ENCODE data around the gene CA5A. TPM values are rescaled to one million over a fixed set of nuclear protein-coding genes. Genes with fewer than 3 reads are reported as not detected.

The CA5A gene
- total RNA-seq, 1 donor from 2014 or later = not detected

GRCh38 chr16:87855852-87856715 lies 80.2 kb downstream of the CA5A start:
- peak; percentile 52 for ATAC-seq

DNA sequence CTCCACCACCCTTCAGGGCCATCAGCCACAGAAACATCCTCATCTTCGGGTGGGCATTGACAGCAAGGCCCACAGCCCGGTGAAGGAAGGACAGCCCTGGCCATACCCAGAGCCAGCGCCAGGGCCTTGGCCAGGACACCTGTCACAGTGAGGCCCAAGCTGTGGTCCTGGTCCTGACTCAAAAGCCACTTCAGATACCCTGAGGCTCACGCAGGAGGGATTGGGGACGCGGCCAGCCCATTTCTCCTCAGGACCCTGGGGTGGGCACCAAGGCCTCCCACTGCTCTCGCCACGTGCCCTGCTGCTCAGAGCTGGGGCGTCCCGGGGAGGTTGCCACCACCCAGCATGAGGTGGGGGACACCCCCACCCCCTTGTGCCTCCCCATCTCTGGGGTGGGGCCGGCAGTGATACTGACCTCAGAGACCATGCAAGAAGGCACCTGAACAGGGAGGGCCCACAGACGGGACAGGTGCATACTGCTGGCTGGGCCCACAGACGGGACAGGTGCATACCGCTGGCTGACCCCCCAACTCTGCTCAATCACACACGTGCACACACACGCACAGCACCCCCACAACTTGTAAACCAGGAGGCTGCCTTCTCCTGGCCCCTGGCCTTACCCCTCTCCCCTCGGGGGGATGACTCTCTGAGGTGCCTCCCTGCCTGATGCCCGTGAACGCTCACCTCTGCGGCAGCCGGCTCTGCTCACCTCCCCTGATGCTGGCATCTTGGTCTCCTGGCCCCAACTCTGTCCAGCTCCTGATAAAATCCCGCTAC lies 81.2 kb downstream of the CA5A start:
- no peak for TF ChIP-seq CTCF (IDR thresholded peaks at IDR 0.05)
- ATAC-seq (no peak), DNase-seq (no peak)
- Histone ChIP-seq H3K9me3 (no peaks in the 10 kb centered on the region), H3K4me3 (no peak overlapping the region), H3K27ac (peak overlapping the region; percentile 71), H3K27me3 (no peaks in the 10 kb centered on the region), H3K4me1 (peaks cover 29% of the 10 kb centered on the region), H3K36me3 (no peaks in the 10 kb centered on the region)
- intact Hi-C loops (cut with DNase I) = no loop called here

More at GRCh38 chr16:87855852-87856715, 80.2 kb downstream of the CA5A start:
- no peaks in the 10 kb centered on the region for H3K27me3 ChIP-seq
- no peaks in the 10 kb centered on the region for H3K36me3 ChIP-seq
- H3K4me1 ChIP-seq = peaks cover 22% of the 10 kb centered on the region
- H3K9me3 ChIP-seq = no peaks in the 10 kb centered on the region
- peak overlapping the region; percentile 71 for H3K27ac ChIP-seq
- intact Hi-C loops (cut with DNase I) = no loop called here
- TF ChIP-seq CTCF (IDR thresholded peaks at IDR 0.05) = no peak
- DNase-seq = peak; percentile 78
- H3K4me3 ChIP-seq = peak overlapping the region; percentile 14

DNA sequence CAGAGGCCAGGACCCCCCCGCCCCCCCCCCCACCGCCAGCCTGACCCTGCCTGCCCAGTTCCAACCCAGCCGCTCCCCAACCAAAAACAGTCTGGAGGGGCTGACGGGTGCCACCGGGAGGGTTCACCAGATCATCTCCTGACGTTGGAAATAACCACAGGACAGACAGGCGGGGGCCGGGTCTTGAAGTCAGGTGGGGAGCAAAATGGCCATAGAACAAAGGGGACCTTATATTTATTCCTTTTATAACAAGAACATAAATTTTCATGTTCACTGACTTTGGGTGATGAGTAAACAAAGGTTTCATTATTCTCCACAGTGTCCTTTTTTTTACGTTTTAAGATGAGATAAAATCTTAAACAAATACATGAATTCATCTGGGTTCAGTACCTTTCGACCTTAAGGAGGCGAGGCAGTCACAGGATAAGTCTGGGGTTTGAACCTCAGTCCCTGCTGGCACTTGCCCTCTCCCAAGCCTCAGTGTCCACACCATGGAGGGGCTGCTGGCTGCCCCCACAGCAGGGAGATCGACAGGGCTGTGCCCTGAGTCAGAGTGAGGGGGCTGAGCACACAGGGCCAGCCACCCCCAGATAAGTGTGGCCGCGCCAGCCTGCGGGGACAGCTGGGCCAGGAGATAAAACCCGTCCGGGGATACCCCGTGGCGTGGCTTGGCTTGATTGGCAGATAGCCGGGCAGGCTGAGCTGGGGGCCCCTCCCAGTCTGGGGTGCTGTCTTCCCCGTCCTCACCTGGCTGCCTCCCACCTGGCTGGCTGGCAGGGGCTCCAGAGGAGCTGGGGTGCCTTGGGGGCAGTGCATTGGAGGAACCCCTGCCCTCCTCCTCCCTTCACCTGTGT lies 82.0 kb downstream of the CA5A start:
- Histone ChIP-seq H3K9me3 (no peaks in the 10 kb centered on the region), H3K4me3 (peak overlapping the region; percentile 33), H3K36me3 (no peaks in the 10 kb centered on the region), H3K4me1 (peaks cover 31% of the 10 kb centered on the region), H3K27me3 (no peaks in the 10 kb centered on the region), H3K27ac (peak overlapping the region; percentile 71)
- ATAC-seq (no peak), DNase-seq (no peak)
- intact Hi-C loops (cut with DNase I) = no loop called here
- no peak for TF ChIP-seq CTCF (IDR thresholded peaks at IDR 0.05)

DNA sequence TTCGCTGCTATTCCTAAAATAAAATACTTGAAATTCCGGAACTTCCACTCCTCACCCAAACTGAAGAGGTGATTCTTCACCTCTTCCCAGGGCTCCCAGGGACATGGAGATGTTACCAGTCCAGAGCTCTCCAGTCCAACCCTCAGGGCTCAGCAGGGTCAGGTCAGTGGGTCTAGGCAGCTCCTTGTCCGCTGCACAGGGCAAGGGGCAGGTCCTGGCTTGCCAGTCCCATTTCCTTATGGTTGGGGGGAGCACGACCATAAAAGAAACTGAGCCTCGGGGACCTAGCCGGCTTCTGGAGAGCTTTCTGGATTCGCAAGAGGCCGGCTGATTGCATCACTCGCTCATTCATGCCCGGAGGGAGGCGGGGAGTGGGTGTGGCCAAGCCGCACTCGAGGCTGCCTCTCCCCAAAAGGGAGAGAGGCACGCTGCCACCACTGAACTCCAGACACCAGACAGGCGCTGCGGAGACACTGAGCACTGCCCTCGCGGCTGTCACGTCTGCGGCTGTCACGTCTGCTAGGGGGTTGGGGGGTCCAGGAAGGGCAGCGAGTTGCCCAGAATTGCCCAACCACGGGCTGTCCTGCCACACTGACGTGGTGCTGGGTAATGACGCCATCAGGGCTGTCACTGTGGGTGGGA lies 82.8 kb downstream of the CA5A start:
- H3K27ac ChIP-seq = peak overlapping the region; percentile 71
- H3K36me3 ChIP-seq = no peaks in the 10 kb centered on the region
- DNase-seq = peak; percentile 97
- H3K27me3 ChIP-seq = no peaks in the 10 kb centered on the region
- intact Hi-C loops (cut with DNase I) = no loop called here
- H3K4me3 ChIP-seq = peak overlapping the region; percentile 33
- peaks cover 31% of the 10 kb centered on the region for H3K4me1 ChIP-seq
- peak; percentile 89 for ATAC-seq
- no peaks in the 10 kb centered on the region for H3K9me3 ChIP-seq
- no peak for TF ChIP-seq CTCF (IDR thresholded peaks at IDR 0.05)

GRCh38 chr16:87851601-87852000 lies 84.7 kb downstream of the CA5A start:
- ATAC-seq (no peak), DNase-seq (no peak)
- no peaks in the 10 kb centered on the region for H3K27me3 ChIP-seq
- no peak overlapping the region for H3K4me3 ChIP-seq
- no peak overlapping the region for H3K27ac ChIP-seq
- no peaks in the 10 kb centered on the region for H3K36me3 ChIP-seq
- no peaks in the 10 kb centered on the region for H3K9me3 ChIP-seq
- H3K4me1 ChIP-seq = peaks cover 31% of the 10 kb centered on the region
- no peak for TF ChIP-seq CTCF (IDR thresholded peaks at IDR 0.05)
- intact Hi-C loops (cut with DNase I) = no loop called here
